Fibroblast of the aortic adventitia (primary cell): ENCODE measurements around the gene BAIAP2L1. TPM values are rescaled to one million over a fixed set of nuclear protein-coding genes. Genes with fewer than 3 reads are reported as not detected.

Source experiments
- DNase-seq: peaks from one replicate; pipeline ENCODE4 v3.0.0-alpha.2; 2010; ENCODE audit warnings: low read depth
- H3K4me3 ChIP-seq: 2 replicates; pipeline ENCODE4 v1.5.1; 2011; ENCODE audit warnings: low read depth, mild to moderate bottlenecking, control low read depth, low read length, moderate library complexity
- total RNA-seq: library from RNA; depleted of rRNA; stranded (reverse); fragments of >200 nt; gene quantifications from 2 replicates; pipeline ENCODE4 v1.2.3, GENCODE V29; 2012; ENCODE audit warnings: low replicate concordance
- TF ChIP-seq, protein P1 (sequence below): IDR thresholded peaks from 2 replicates; pipeline ENCODE4 v1.5.1; 2011; ENCODE audit warnings: mild to moderate bottlenecking, low read length, control low read depth, inconsistent platforms; ENCODE audit not compliant: insufficient read depth

The BAIAP2L1 gene
- total RNA-seq, 1 donor: 2.8 TPM

DNA sequence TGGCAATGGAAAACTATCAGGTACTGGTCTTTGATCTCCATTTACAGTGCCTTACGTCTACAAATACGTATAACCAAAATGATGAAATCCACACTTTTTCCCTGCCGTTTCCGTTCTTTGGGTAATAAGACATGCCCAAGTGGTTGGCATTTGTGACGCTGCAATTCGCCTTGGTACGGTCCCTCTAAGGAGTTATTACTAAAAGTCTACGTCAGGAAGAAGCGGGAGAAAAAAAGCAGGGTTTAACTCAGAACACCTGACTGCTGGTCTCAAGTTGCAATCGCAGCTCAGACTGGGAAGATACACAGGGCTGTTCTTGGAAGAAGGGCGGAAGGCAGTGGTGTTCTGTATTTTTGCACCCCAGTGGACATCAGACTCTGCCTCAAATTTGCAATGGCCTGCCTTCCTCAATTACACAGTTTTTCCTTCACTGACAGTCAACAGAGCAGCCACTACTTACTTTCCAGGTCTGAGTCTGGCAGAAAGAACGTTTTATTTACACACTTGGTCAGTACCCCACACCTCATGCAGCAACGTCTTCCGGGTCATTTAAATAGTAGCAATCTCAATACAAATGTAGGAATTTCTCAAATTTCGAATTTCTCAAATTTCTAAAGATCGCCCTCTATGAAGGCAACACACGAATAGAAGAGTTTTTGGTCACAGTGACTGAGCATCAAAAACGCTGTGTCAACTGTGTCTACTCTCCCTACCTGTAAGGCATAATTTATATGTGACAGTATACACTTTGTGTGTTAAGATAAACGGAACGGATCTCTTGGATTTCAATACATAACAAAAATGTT is 2.1 kb downstream of the BAIAP2L1 start:
- TF ChIP-seq, protein P1, sequence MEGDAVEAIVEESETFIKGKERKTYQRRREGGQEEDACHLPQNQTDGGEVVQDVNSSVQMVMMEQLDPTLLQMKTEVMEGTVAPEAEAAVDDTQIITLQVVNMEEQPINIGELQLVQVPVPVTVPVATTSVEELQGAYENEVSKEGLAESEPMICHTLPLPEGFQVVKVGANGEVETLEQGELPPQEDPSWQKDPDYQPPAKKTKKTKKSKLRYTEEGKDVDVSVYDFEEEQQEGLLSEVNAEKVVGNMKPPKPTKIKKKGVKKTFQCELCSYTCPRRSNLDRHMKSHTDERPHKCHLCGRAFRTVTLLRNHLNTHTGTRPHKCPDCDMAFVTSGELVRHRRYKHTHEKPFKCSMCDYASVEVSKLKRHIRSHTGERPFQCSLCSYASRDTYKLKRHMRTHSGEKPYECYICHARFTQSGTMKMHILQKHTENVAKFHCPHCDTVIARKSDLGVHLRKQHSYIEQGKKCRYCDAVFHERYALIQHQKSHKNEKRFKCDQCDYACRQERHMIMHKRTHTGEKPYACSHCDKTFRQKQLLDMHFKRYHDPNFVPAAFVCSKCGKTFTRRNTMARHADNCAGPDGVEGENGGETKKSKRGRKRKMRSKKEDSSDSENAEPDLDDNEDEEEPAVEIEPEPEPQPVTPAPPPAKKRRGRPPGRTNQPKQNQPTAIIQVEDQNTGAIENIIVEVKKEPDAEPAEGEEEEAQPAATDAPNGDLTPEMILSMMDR: no peak
- H3K4me3 ChIP-seq: no peak overlapping the region
- DNase-seq: no peak

- DNase-seq: no peak
- TF ChIP-seq, protein P1: no peak
- no peak overlapping the region for H3K4me3 ChIP-seq
Measured at GRCh38 chr7:98396768-98397167, 4.1 kb downstream of the BAIAP2L1 start.

DNA sequence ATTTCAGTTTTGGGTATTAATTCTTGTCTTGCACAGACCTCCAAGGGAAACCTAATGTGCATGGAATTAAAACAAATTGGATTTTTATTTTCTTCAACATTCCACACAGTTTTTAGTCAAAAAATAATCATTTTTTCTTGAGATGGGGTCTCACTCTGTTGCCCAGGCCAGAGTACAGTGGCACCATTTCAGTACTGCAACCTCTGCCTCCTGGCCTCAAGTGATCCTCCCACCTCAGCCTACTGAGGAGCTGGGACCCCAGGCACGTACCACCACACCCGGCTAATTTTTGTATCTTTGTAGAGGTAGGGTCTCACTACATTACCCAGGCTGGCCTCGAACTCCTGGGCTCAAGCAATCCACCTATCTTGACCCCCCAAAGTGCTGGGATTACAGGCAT is 4.9 kb downstream of the BAIAP2L1 start:
- no peak overlapping the region for H3K4me3 ChIP-seq
- DNase-seq: no peak
- TF ChIP-seq, protein P1: no peak

DNA sequence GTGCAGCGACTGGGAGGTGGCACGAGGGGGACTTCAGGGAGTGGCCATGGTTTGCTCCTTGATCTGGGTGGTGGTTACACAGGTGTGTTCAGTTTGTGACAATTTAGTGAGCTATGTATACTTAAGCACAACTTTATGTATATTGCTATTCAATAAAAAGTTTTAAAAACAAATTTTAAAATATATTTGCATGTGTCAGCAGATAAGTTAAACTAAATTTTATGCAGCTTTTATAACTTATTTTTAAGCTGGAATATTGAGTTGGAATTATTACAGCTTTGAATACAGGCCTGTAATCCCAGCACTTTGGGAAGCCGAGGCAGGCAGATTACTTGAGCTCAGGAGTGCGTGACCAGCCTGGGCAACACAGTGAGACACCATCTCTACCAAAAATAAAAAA is 5.4 kb downstream of the BAIAP2L1 start:
- TF ChIP-seq, protein P1: no peak
- no peak for DNase-seq
- no peak overlapping the region for H3K4me3 ChIP-seq

GRCh38 chr7:98394377-98394836 is 6.5 kb downstream of the BAIAP2L1 start:
- no peak overlapping the region for H3K4me3 ChIP-seq
- peak; percentile 54 for DNase-seq

DNA sequence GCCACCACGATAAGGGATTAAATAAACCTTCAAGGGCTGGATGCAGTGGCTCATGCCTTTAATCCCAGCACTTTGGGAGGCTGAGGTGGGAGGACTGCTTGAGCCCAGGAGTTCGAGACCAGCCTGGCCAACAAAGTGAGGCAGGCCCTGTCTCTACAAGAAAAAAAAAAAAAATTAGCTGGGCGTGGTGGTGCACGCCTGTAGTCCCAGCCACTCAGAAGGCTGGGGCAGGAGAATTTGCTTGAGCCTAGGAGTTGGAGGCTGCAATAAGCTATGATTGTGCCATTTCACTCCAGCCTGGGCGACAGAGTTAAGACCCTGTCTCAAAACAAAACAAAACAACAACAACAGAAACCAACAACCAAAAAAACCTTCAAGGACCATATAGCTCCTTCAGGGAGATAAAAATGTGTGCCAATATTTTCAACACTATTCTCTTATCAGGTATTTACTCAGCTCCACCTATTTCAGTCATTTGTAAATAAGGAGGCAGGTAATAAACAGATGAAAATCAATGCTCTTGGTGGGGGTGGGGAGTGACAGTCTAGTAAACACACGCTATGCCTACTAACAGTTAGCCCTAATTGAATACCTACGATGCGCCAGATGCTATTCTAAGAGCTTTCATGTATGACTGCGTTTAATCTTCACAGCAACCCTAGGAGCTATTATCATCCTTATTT is 13.2 kb downstream of the BAIAP2L1 start:
- TF ChIP-seq, protein P1: no peak
- no peak overlapping the region for H3K4me3 ChIP-seq
- no peak for DNase-seq

More at GRCh38 chr7:98394377-98394836, 6.5 kb downstream of the BAIAP2L1 start:
- TF ChIP-seq, protein P1: no peak
